ENCODE data around the gene ITGB4.

DNA sequence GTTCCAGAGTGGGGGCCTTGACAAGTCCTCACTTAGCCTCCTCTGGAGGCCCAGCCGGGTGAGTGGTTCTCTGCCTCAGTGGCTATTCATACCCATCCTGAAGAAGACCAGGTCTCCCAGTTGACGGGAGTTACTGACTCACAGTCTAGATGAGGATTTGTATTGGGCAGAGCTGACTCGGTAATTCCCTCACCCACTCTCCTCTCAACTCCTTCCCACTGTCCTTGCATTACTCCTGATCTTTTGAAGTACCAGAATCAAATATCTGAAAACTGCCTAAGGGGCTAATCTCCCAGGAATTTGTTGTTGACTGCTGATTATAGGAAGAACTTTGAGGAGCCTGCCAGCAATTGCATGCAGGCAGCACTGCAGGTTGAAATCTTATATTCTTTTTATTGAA, 40.0 kb upstream of the ITGB4 start:
- TF ChIP-seq, protein P1, sequence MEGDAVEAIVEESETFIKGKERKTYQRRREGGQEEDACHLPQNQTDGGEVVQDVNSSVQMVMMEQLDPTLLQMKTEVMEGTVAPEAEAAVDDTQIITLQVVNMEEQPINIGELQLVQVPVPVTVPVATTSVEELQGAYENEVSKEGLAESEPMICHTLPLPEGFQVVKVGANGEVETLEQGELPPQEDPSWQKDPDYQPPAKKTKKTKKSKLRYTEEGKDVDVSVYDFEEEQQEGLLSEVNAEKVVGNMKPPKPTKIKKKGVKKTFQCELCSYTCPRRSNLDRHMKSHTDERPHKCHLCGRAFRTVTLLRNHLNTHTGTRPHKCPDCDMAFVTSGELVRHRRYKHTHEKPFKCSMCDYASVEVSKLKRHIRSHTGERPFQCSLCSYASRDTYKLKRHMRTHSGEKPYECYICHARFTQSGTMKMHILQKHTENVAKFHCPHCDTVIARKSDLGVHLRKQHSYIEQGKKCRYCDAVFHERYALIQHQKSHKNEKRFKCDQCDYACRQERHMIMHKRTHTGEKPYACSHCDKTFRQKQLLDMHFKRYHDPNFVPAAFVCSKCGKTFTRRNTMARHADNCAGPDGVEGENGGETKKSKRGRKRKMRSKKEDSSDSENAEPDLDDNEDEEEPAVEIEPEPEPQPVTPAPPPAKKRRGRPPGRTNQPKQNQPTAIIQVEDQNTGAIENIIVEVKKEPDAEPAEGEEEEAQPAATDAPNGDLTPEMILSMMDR (IDR thresholded peaks at IDR 0.05) = no peak
- TF ChIP-seq EZH2 (IDR thresholded peaks at IDR 0.05) = no peak

Measured in neural progenitor cell (in vitro differentiated cells).